Subcutaneous adipose tissue (tissue), 4 donors: Measurements from ENCODE around the gene GBA2. TPM values are rescaled to one million over a fixed set of nuclear protein-coding genes. Genes with fewer than 3 reads are reported as not detected.

Experiments
- total RNA-seq, 4 donors: library from RNA; depleted of rRNA; stranded (reverse); fragments of >200 nt; gene quantifications; one replicate each; pipeline ENCODE4 v1.1.0, GENCODE V29; 2016
- TF ChIP-seq, protein P1 (sequence below): fragments of 450-650 bp; IDR thresholded peaks from one replicate; pipeline ENCODE4 v1.5.1; 2016; ENCODE audit warnings: low read depth, mild to moderate bottlenecking, control low read depth, antibody characterized with exemption, moderate library complexity

GBA2 gene
- total RNA-seq, 4 donors from 2014 or later = 33.7 to 107 (median 41.6) TPM

DNA sequence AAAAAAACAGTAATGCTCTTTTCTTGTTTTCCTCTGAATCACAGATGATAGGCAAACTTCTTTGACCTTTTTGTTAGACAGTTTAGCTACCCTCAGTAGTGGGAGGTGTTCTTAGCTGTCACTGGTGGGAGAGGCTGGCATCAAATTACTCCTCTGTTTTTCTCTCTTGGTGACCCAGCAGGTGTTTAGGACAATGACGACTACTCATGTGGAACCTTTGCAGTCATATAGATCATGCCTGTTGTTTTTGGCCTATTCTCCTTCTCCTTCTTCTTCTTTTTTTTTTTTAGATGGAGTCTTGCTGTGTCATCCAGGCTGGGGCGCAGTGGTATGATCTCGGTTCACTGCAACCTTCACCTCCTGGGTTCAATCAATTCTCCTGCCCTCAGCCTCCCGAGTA lies 27.0 kb upstream of the GBA2 start:
- TF ChIP-seq, protein P1, sequence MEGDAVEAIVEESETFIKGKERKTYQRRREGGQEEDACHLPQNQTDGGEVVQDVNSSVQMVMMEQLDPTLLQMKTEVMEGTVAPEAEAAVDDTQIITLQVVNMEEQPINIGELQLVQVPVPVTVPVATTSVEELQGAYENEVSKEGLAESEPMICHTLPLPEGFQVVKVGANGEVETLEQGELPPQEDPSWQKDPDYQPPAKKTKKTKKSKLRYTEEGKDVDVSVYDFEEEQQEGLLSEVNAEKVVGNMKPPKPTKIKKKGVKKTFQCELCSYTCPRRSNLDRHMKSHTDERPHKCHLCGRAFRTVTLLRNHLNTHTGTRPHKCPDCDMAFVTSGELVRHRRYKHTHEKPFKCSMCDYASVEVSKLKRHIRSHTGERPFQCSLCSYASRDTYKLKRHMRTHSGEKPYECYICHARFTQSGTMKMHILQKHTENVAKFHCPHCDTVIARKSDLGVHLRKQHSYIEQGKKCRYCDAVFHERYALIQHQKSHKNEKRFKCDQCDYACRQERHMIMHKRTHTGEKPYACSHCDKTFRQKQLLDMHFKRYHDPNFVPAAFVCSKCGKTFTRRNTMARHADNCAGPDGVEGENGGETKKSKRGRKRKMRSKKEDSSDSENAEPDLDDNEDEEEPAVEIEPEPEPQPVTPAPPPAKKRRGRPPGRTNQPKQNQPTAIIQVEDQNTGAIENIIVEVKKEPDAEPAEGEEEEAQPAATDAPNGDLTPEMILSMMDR = no peak

DNA sequence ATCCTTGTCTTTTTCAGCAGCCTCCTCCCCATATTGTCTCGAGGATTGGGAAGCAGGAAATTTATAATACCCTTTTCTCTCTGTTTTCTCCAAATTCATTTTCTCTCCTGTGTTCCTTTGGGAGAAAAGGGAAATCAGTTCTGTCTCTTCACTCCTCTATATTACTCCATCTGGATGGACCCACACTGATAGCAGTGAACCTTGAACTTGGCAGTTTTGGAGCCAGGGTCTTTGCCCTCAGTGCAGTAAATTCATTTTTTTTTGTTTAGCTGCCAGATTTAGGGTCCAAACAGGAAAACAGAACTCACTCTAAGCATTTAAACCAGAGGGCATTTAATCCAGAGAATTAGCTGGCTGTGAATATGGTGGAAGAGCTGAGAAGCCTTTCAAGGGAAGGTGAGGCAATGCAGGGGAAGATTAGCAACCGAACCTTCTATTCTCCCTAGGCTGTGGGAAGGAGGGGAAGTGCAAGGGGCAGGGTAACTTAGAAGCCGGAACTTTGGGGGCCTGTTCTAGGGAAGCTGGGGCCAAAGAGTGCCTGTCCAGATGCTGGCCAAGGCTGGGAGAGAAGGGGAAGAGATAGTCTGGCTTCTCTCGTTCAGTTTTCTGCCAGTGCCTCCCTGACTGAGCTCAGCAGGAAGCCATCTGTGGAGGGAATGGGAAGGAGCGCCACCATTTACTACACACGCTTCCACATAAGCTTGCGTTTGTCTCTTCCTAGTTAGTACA lies 26.0 kb upstream of the GBA2 start:
- TF ChIP-seq, protein P1 = no peak

DNA sequence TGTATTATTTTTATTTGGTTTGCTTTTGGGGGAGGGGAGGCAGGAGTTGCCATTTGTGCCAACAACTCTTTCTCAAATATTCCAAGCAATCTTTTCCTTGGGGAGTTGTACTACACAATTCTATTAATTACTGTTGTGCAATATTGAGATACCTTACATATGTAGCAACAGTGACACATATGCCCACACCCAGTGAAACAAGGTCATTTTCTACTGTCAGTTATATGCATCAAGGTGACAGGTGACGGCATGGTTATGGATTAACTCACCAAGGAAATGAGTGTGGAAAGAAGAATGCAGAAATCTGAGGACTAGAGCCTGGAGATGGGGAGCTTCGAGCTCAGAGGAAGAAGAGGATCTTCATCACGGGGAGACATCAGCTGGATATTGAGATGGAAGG lies 22.9 kb upstream of the GBA2 start:
- TF ChIP-seq, protein P1 = no peak

DNA sequence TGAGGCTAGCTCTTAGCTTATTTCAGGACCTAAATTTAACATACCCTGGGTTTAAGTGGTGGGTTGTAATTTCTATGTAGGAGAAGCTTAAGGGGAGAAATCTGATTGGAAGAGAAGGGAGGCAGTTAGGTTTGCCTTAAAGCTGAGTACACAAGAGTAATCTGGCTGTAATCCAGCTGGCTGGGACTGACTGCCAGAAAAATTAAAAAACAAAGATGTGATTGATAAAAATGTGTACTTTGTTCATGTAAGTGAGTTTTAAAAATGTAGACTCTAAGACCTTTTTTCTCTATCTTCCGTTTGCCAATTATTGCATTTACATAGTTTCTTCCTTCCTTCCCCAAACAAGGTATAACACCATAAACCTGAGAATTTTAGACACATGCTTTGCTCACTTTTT lies 22.5 kb upstream of the GBA2 start:
- TF ChIP-seq, protein P1 = no peak

DNA sequence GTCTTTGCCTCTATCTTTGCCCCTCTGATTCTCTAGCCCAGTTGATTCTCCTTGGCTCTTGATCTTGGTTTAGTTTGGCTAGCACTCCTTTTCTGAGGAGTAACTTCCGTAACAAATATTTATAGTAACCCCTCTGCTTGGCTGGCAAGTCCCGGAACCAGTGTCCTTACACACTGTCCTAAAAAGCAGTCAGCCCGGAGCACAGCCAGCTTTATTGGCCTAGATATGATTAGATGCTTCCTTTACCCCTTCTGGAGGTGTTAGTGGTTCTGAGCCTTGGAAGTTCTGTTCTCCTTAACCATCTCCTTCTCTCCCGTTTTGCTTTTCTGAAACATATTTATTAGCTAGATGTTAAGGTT lies 22.0 kb upstream of the GBA2 start:
- TF ChIP-seq, protein P1 = no peak

DNA sequence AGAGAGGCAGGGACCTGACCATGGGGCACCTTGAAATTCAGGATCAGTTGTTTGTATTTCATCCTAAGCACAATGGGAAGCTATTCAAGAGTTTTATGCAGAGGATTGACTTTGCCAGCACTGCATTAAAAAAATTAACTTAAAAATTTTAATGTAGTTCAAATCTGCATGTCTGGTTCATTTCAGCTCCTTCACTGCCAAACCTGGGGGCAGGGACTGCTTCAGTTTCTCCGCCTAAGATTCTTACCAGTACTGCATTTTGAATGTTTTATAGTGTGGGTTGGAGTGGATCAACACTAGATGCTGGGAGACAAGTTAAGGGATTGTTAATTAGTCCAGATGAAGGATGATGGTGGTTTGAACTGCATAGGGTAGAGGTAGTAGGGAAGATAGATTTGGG lies 20.7 kb upstream of the GBA2 start:
- TF ChIP-seq, protein P1 = no peak

DNA sequence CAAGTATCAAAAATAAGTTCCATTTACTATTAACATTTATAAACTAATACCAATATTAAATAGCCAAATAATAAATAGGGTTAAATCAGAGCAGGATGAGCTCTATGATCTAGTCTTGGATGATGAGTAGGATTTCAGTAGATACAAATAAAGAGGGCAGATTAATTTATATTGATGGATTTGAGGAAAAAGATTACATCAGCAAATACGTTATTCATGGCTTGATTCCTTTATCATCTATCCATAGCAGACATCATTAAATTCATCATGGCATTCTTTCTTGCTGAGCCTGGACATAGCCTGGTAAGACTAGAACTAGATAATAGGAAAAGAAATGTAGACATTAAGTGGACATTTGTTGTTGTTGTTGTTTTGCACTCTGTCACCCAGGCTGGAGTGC lies 18.4 kb upstream of the GBA2 start:
- TF ChIP-seq, protein P1 = no peak
